ENCODE results near the gene PDE7B. TPM values are rescaled to one million over a fixed set of nuclear protein-coding genes. Genes with fewer than 3 reads are reported as not detected.

PDE7B gene
- total RNA-seq = 50.4 and 51.0 TPM in 2 replicates

GRCh38 chr6:135851442-135852271 lies at the start of gene PDE7B:
TSS of gene PDE7B (plus strand) at chr6:135851701.

Measured in hair follicle dermal papilla cell (primary cell).